HUES64 (cell line): ENCODE measurements around the gene FAM117A.
"Not testable (repeated sequence)": the region's sequence is repeated elsewhere in the genome, so short reads cannot be mapped to it uniquely, and the experiment has no call there.

Experiments
- H3K27ac ChIP-seq: 2 replicates; pipeline ENCODE4 v1.7.0; 2013; ENCODE audit warnings: low read depth, low read length, inconsistent platforms
- H3K27me3 ChIP-seq: 2 replicates; pipeline ENCODE4 v1.6.1; 2013; ENCODE audit warnings: mild to moderate bottlenecking, low read length; ENCODE audit not compliant: insufficient read depth
- H3K36me3 ChIP-seq: 2 replicates; pipeline ENCODE4 v1.6.1; 2013; ENCODE audit warnings: mild to moderate bottlenecking, low read length; ENCODE audit not compliant: insufficient read depth
- H3K4me1 ChIP-seq: 2 replicates; pipeline ENCODE4 v1.6.1; 2013; ENCODE audit warnings: mild to moderate bottlenecking, low read length, moderate library complexity; ENCODE audit not compliant: insufficient read depth
- H3K4me3 ChIP-seq: 2 replicates; pipeline ENCODE4 v1.5.1; 2013; ENCODE audit warnings: mild to moderate bottlenecking, low read length, moderate library complexity
- H3K9ac ChIP-seq: 2 replicates; pipeline ENCODE4 v1.6.1; 2013; ENCODE audit warnings: mild to moderate bottlenecking, low read depth, low read length
- H3K9me3 ChIP-seq: 2 replicates; pipeline ENCODE4 v1.6.1; 2013; ENCODE audit warnings: low read depth, low read length; ENCODE audit not compliant: insufficient read depth
- WGBS: fragments of 150-250, 120-280 bp; methylation state at CpG from one replicate; pipeline ENCODE4 v1.1.7; 2013; ENCODE audit warnings: missing lambda C conversion rate; 5-methylcytosine and 5-hydroxymethylcytosine counted together

The FAM117A gene

GRCh38 chr17:49734515-49735490 lies 29.1 kb downstream of the FAM117A start:
- WGBS: 97% methylated on average over 12 of the region's 13 CpGs
- no peaks in the 10 kb centered on the region for H3K4me1 ChIP-seq
- H3K27me3 ChIP-seq: no peaks in the 10 kb centered on the region
- H3K9me3 ChIP-seq: no peaks in the 10 kb centered on the region
- no peak overlapping the region for H3K27ac ChIP-seq
- no peak overlapping the region for H3K9ac ChIP-seq
- 0 out of 2 replicates have a peak, but pooled peaks cover 3% of the 10 kb centered on the region for H3K36me3 ChIP-seq
- no peak overlapping the region for H3K4me3 ChIP-seq

- Histone ChIP-seq H3K9ac (no peak overlapping the region), H3K36me3 (0 out of 2 replicates have a peak, but pooled peaks cover 6% of the 10 kb centered on the region), H3K4me1 (no peaks in the 10 kb centered on the region), H3K27ac (no peak overlapping the region), H3K4me3 (no peak overlapping the region), H3K9me3 (no peaks in the 10 kb centered on the region), H3K27me3 (no peaks in the 10 kb centered on the region)
- WGBS: 93% methylated on average over 4 of the region's 4 CpGs
Observed at GRCh38 chr17:49731435-49731831, 32.5 kb downstream of the FAM117A start.

GRCh38 chr17:49730785-49731434 lies 33.0 kb downstream of the FAM117A start:
- 95% methylated on average over 5 of the region's 5 CpGs for WGBS
- Histone ChIP-seq H3K36me3 (peaks cover 8% of the 10 kb centered on the region), H3K4me3 (no peak overlapping the region), H3K4me1 (no peaks in the 10 kb centered on the region), H3K9me3 (no peaks in the 10 kb centered on the region), H3K27ac (no peak overlapping the region), H3K9ac (no peak overlapping the region), H3K27me3 (no peaks in the 10 kb centered on the region)

GRCh38 chr17:49730078-49730784 lies 33.7 kb downstream of the FAM117A start:
- H3K4me1 ChIP-seq: no peaks in the 10 kb centered on the region
- no peaks in the 10 kb centered on the region for H3K9me3 ChIP-seq
- 89% methylated on average over 4 of the region's 4 CpGs for WGBS
- H3K36me3 ChIP-seq: peaks cover 15% of the 10 kb centered on the region
- H3K27me3 ChIP-seq: no peaks in the 10 kb centered on the region
- no peak overlapping the region for H3K4me3 ChIP-seq
- no peak overlapping the region for H3K27ac ChIP-seq
- H3K9ac ChIP-seq: no peak overlapping the region

GRCh38 chr17:49729069-49729468 lies 34.9 kb downstream of the FAM117A start:
- Histone ChIP-seq H3K4me3 (no peak overlapping the region), H3K9ac (no peak overlapping the region), H3K9me3 (no peaks in the 10 kb centered on the region), H3K27me3 (no peaks in the 10 kb centered on the region), H3K36me3 (peaks cover 15% of the 10 kb centered on the region), H3K27ac (no peak overlapping the region), H3K4me1 (no peaks in the 10 kb centered on the region)
- 95% methylated on average over 3 of the region's 3 CpGs for WGBS

GRCh38 chr17:49728425-49728824 lies 35.5 kb downstream of the FAM117A start:
- H3K4me3 ChIP-seq: no peak overlapping the region
- no peaks in the 10 kb centered on the region for H3K27me3 ChIP-seq
- no peak overlapping the region for H3K9ac ChIP-seq
- 95% methylated on average over 5 of the region's 5 CpGs for WGBS
- no peak overlapping the region for H3K27ac ChIP-seq
- peaks cover 15% of the 10 kb centered on the region for H3K36me3 ChIP-seq
- H3K9me3 ChIP-seq: no peaks in the 10 kb centered on the region
- H3K4me1 ChIP-seq: no peaks in the 10 kb centered on the region; the same call in 1 of the 2 replicates

GRCh38 chr17:49727380-49727779 lies 36.6 kb downstream of the FAM117A start:
- 97% methylated on average over 4 of the region's 4 CpGs for whole genome bisulfite sequencing
- H3K9me3 ChIP-seq: no peaks in the 10 kb centered on the region
- no peak overlapping the region for H3K9ac ChIP-seq
- H3K27ac ChIP-seq: no peak overlapping the region
- H3K27me3 ChIP-seq: no peaks in the 10 kb centered on the region
- no peak overlapping the region for H3K4me3 ChIP-seq
- H3K36me3 ChIP-seq: peaks cover 17% of the 10 kb centered on the region
- H3K4me1 ChIP-seq: no peaks in the 10 kb centered on the region; the same call in 1 of the 2 replicates

GRCh38 chr17:49725452-49726130 lies 38.3 kb downstream of the FAM117A start:
- Histone ChIP-seq H3K4me1 (no peaks in the 10 kb centered on the region; the same call in 1 of the 2 replicates), H3K27me3 (no peaks in the 10 kb centered on the region), H3K4me3 (no peak overlapping the region), H3K36me3 (peaks cover 30% of the 10 kb centered on the region), H3K9me3 (no peaks in the 10 kb centered on the region), H3K27ac (no peak overlapping the region), H3K9ac (no peak overlapping the region)
- WGBS: 95% methylated on average over 7 of the region's 7 CpGs

GRCh38 chr17:49724552-49724951 lies 39.4 kb downstream of the FAM117A start:
- not testable (repeated sequence) for H3K4me3 ChIP-seq, H3K9ac ChIP-seq, H3K27ac ChIP-seq, H3K9me3 ChIP-seq, H3K27me3 ChIP-seq, H3K4me1 ChIP-seq
- peaks cover 40% of the 10 kb centered on the region for H3K36me3 ChIP-seq
- 94% methylated on average over 6 of the region's 6 CpGs for WGBS

- no peak overlapping the region for H3K27ac ChIP-seq
- H3K4me1 ChIP-seq: no peaks in the 10 kb centered on the region; the same call in 1 of the 2 replicates
- H3K9me3 ChIP-seq: no peaks in the 10 kb centered on the region
- 87% methylated on average over 8 of the region's 8 CpGs for WGBS
- H3K9ac ChIP-seq: no peak overlapping the region
- no peak overlapping the region for H3K4me3 ChIP-seq
- peaks cover 45% of the 10 kb centered on the region for H3K36me3 ChIP-seq
- no peaks in the 10 kb centered on the region for H3K27me3 ChIP-seq
Observed at GRCh38 chr17:49723423-49723822, 40.5 kb downstream of the FAM117A start.
